ENCODE results near the gene MYO1G.
A peak's percentile ranks its signal among the peaks of the same experiment; 100 is the strongest.

Gene MYO1G

GRCh38 chr7:44990109-44991023 is 11.6 kb upstream of the MYO1G start:
- TF ChIP-seq CTCF (IDR thresholded peaks at IDR 0.05; ENCODE audit: extremely low read depth, insufficient read depth, missing control alignments): no peak
- in situ Hi-C loops (cut with MboI; ENCODE audit: low pct_unique_long_range_greater_than_20kb, low sequenced_read_pairs, unreplicated experiment): no loop called here
- DNase-seq (ENCODE audit: low spot score): no peak

- in situ Hi-C loops (cut with MboI; ENCODE audit: low pct_unique_long_range_greater_than_20kb, low sequenced_read_pairs, unreplicated experiment): no loop called here
- DNase-seq (ENCODE audit: low spot score): no peak
- no peak for TF ChIP-seq CTCF (IDR thresholded peaks at IDR 0.05; ENCODE audit: extremely low read depth, insufficient read depth, missing control alignments)
Observed at GRCh38 chr7:44989132-44989531, 10.3 kb upstream of the MYO1G start.

- no peak for TF ChIP-seq CTCF (IDR thresholded peaks at IDR 0.05; ENCODE audit: extremely low read depth, insufficient read depth, missing control alignments)
- no peak for DNase-seq (ENCODE audit: low spot score)
- in situ Hi-C loops (cut with MboI; ENCODE audit: low pct_unique_long_range_greater_than_20kb, low sequenced_read_pairs, unreplicated experiment): no loop called here
Observed at GRCh38 chr7:44988701-44989100, 9.9 kb upstream of the MYO1G start.

- no peak for DNase-seq (ENCODE audit: low spot score)
- in situ Hi-C loops (cut with MboI; ENCODE audit: low pct_unique_long_range_greater_than_20kb, low sequenced_read_pairs, unreplicated experiment): no loop called here
- TF ChIP-seq CTCF (IDR thresholded peaks at IDR 0.05; ENCODE audit: extremely low read depth, insufficient read depth, missing control alignments): no peak
Observed at GRCh38 chr7:44987996-44988395, 9.2 kb upstream of the MYO1G start.

GRCh38 chr7:44987457-44987856 is 8.6 kb upstream of the MYO1G start:
- DNase-seq (ENCODE audit: low spot score): no peak
- TF ChIP-seq CTCF (IDR thresholded peaks at IDR 0.05; ENCODE audit: extremely low read depth, insufficient read depth, missing control alignments): no peak
- in situ Hi-C loops (cut with MboI; ENCODE audit: low pct_unique_long_range_greater_than_20kb, low sequenced_read_pairs, unreplicated experiment): no loop called here

- TF ChIP-seq CTCF (IDR thresholded peaks at IDR 0.05; ENCODE audit: extremely low read depth, insufficient read depth, missing control alignments): no peak
- in situ Hi-C loops (cut with MboI; ENCODE audit: low pct_unique_long_range_greater_than_20kb, low sequenced_read_pairs, unreplicated experiment): no loop called here
- DNase-seq (ENCODE audit: low spot score): peak; percentile 86
Observed at GRCh38 chr7:44986218-44987053, 7.6 kb upstream of the MYO1G start.
